CD4-positive, alpha-beta T cell treated with Interleukin-1 beta for 1 hour (primary cell): Measurements from ENCODE around the gene TVP23A.
"Not testable (repeated sequence)": the region's sequence is repeated elsewhere in the genome, so short reads cannot be mapped to it uniquely, and the experiment has no call there.

Experiments used
- DNase-seq, 2 donors: peaks; one replicate each; pipeline ENCODE4 v3.0.0-alpha.2; 2020 to 2022

The TVP23A gene

GRCh38 chr16:10835281-10835931, 16.8 kb upstream of the TVP23A start:
- no peak for DNase-seq

GRCh38 chr16:10834766-10835165, 16.2 kb upstream of the TVP23A start:
- DNase-seq, result no peak

GRCh38 chr16:10834130-10834529, 15.5 kb upstream of the TVP23A start:
- no peak for DNase-seq

- no peak for DNase-seq
Observed at GRCh38 chr16:10833271-10833670, 14.7 kb upstream of the TVP23A start.

- no peak for DNase-seq
Observed at GRCh38 chr16:10831894-10832886, 13.6 kb upstream of the TVP23A start.

GRCh38 chr16:10830240-10830639, 11.6 kb upstream of the TVP23A start:
- DNase-seq, result not testable (repeated sequence)

- not testable (repeated sequence) for DNase-seq
Observed at GRCh38 chr16:10829390-10830098, 10.9 kb upstream of the TVP23A start.

GRCh38 chr16:10828851-10829366, 10.3 kb upstream of the TVP23A start:
- peak in 1 of 2 donors; percentile 47 for DNase-seq

- DNase-seq, result no peak
Observed at GRCh38 chr16:10827691-10828341, 9.2 kb upstream of the TVP23A start.

- DNase-seq, result no peak
Observed at GRCh38 chr16:10824111-10824893, 5.7 kb upstream of the TVP23A start.

- no peak for DNase-seq
Observed at GRCh38 chr16:10822702-10823101, 4.1 kb upstream of the TVP23A start.

GRCh38 chr16:10820546-10820945, 2.0 kb upstream of the TVP23A start:
- no peak for DNase-seq

- DNase-seq, result no peak
Observed at GRCh38 chr16:10817514-10817913, 1.1 kb downstream of the TVP23A start.

GRCh38 chr16:10813099-10813455, 5.5 kb downstream of the TVP23A start:
- DNase-seq, result no peak

GRCh38 chr16:10812312-10813098, 6.1 kb downstream of the TVP23A start:
- DNase-seq, result no peak

GRCh38 chr16:10809706-10810105, 8.9 kb downstream of the TVP23A start:
- DNase-seq, result no peak

GRCh38 chr16:10808850-10809249, 9.7 kb downstream of the TVP23A start:
- no peak for DNase-seq

- no peak for DNase-seq
Observed at GRCh38 chr16:10808218-10808617, 10.4 kb downstream of the TVP23A start.

GRCh38 chr16:10806698-10807097, 11.9 kb downstream of the TVP23A start:
- DNase-seq, result peak in 1 of 2 donors; percentile 8

GRCh38 chr16:10805334-10805733, 13.3 kb downstream of the TVP23A start:
- no peak for DNase-seq

GRCh38 chr16:10799736-10800135, 18.9 kb downstream of the TVP23A start:
- DNase-seq, result no peak
